Endothelial cell of hepatic sinusoid (primary cell): ENCODE data around the gene LDLRAD3.

Experiments used
- in situ Hi-C: cut with HindIII; loops from 2 replicates; pipeline ENCODE4 v1.10.0; 2017; ENCODE audit warnings: low sequenced_read_pairs

The LDLRAD3 gene

GRCh38 chr11:36224209-36224882, 280.5 kb downstream of the LDLRAD3 start:
- in situ Hi-C loops: no loop called here

GRCh38 chr11:36227044-36227443, 283.2 kb downstream of the LDLRAD3 start:
- in situ Hi-C loops: no loop called here

- in situ Hi-C loops: no loop called here
Measured at GRCh38 chr11:36228689-36229088, 284.8 kb downstream of the LDLRAD3 start.

- in situ Hi-C loops: no loop called here
Measured at GRCh38 chr11:36229091-36229705, 285.3 kb downstream of the LDLRAD3 start.

- in situ Hi-C loops: no loop called here
Measured at GRCh38 chr11:36230779-36231699, 287.2 kb downstream of the LDLRAD3 start.

- in situ Hi-C loops: no loop called here
Measured at GRCh38 chr11:36233204-36233603, 289.3 kb downstream of the LDLRAD3 start.

GRCh38 chr11:36234825-36235224, 291.0 kb downstream of the LDLRAD3 start:
- in situ Hi-C loops: no loop called here

GRCh38 chr11:36235750-36236149, 291.9 kb downstream of the LDLRAD3 start:
- in situ Hi-C loops: no loop called here

GRCh38 chr11:36237391-36237790, 293.5 kb downstream of the LDLRAD3 start:
- in situ Hi-C loops: no loop called here

- in situ Hi-C loops: no loop called here
Measured at GRCh38 chr11:36238036-36238631, 294.3 kb downstream of the LDLRAD3 start.

GRCh38 chr11:36238881-36239280, 295.0 kb downstream of the LDLRAD3 start:
- in situ Hi-C loops: no loop called here

GRCh38 chr11:36239636-36240035, 295.8 kb downstream of the LDLRAD3 start:
- in situ Hi-C loops: no loop called here

GRCh38 chr11:36240173-36240572, 296.3 kb downstream of the LDLRAD3 start:
- in situ Hi-C loops: no loop called here

GRCh38 chr11:36240801-36241200, 296.9 kb downstream of the LDLRAD3 start:
- in situ Hi-C loops: no loop called here

GRCh38 chr11:36241497-36241896, 297.6 kb downstream of the LDLRAD3 start:
- in situ Hi-C loops: no loop called here

- in situ Hi-C loops: no loop called here
Measured at GRCh38 chr11:36243641-36244040, 299.8 kb downstream of the LDLRAD3 start.

- in situ Hi-C loops: no loop called here
Measured at GRCh38 chr11:36247493-36247892, 303.6 kb downstream of the LDLRAD3 start.

- in situ Hi-C loops: no loop called here
Measured at GRCh38 chr11:36248436-36248835, 304.6 kb downstream of the LDLRAD3 start.

GRCh38 chr11:36249246-36249645, 305.4 kb downstream of the LDLRAD3 start:
- in situ Hi-C loops: no loop called here

- in situ Hi-C loops: loop anchor here (10.0 to 25.0 kb wide), 2 partner anchors 307 to 765 kb away; partner anchors contain the start of gene LDLRAD3
Measured at GRCh38 chr11:36251823-36252222, 308.0 kb downstream of the LDLRAD3 start.

GRCh38 chr11:36253238-36253637, 309.4 kb downstream of the LDLRAD3 start:
- in situ Hi-C loops: loop anchor here (10.0 to 25.0 kb wide), 2 partner anchors 308 to 766 kb away; partner anchors contain the start of gene LDLRAD3
